LoVo (cell line): ENCODE data around the gene ADARB1.
A peak's percentile ranks its signal among the peaks of the same experiment; 100 is the strongest.
"Not testable (repeated sequence)": the region's sequence is repeated elsewhere in the genome, so short reads cannot be mapped to it uniquely, and the experiment has no call there.

Source experiments
- DNase-seq: peaks from one replicate; pipeline ENCODE4 v3.0.0-alpha.2; 2016; ENCODE audit warnings: low spot score

The ADARB1 gene

GRCh38 chr21:45117314-45117713, 42.9 kb downstream of the ADARB1 start:
- no peak for DNase-seq

- no peak for DNase-seq
Measured at GRCh38 chr21:45118099-45118498, 43.7 kb downstream of the ADARB1 start.

- DNase-seq = no peak
Measured at GRCh38 chr21:45119812-45120211, 45.4 kb downstream of the ADARB1 start.

GRCh38 chr21:45120975-45121374, 46.6 kb downstream of the ADARB1 start:
- DNase-seq = no peak

GRCh38 chr21:45122030-45122429, 47.6 kb downstream of the ADARB1 start:
- no peak for DNase-seq

- no peak for DNase-seq
Measured at GRCh38 chr21:45122432-45123132, 48.2 kb downstream of the ADARB1 start.

GRCh38 chr21:45123440-45123839, 49.1 kb downstream of the ADARB1 start:
- no peak for DNase-seq

- no peak for DNase-seq
Measured at GRCh38 chr21:45124596-45124995, 50.2 kb downstream of the ADARB1 start.

GRCh38 chr21:45125357-45125756, 51.0 kb downstream of the ADARB1 start:
- no peak for DNase-seq

- no peak for DNase-seq
Measured at GRCh38 chr21:45126204-45126626, 51.8 kb downstream of the ADARB1 start.

- no peak for DNase-seq
Measured at GRCh38 chr21:45126983-45127382, 52.6 kb downstream of the ADARB1 start.

GRCh38 chr21:45127937-45128336, 53.6 kb downstream of the ADARB1 start:
- no peak for DNase-seq

- DNase-seq = peak; percentile 55
Measured at GRCh38 chr21:45128613-45129188, 54.3 kb downstream of the ADARB1 start.

GRCh38 chr21:45129189-45129923, 55.0 kb downstream of the ADARB1 start:
- peak; percentile 52 for DNase-seq

GRCh38 chr21:45130324-45130774, 56.0 kb downstream of the ADARB1 start:
- no peak for DNase-seq

- DNase-seq = no peak
Measured at GRCh38 chr21:45131537-45131999, 57.2 kb downstream of the ADARB1 start.

- DNase-seq = no peak
Measured at GRCh38 chr21:45132841-45133573, 58.6 kb downstream of the ADARB1 start.

GRCh38 chr21:45133574-45134278, 59.3 kb downstream of the ADARB1 start:
- not testable (repeated sequence) for DNase-seq

GRCh38 chr21:45134279-45135076, 60.1 kb downstream of the ADARB1 start:
- no peak for DNase-seq

- no peak for DNase-seq
Measured at GRCh38 chr21:45135122-45135521, 60.7 kb downstream of the ADARB1 start.

- DNase-seq = no peak
Measured at GRCh38 chr21:45135868-45136267, 61.5 kb downstream of the ADARB1 start.
